K562 (cell line): ENCODE data around the gene LDB2. TPM values are rescaled to one million over a fixed set of nuclear protein-coding genes. Genes with fewer than 3 reads are reported as not detected.

Source experiments
- ATAC-seq: fragments of 200-7000 bp; cut with Tn5 transposase; 3 replicates; pipeline ENCODE4 v1.9.1; 2020; ENCODE audit warnings: moderate library complexity
- BruUV-seq: library from RNA; stranded (reverse); fragments of 400-500 nt; replicated peaks from 2 replicates; lab custom pipeline; 2021; lab: Mats Ljungman, UMichigan
- CTCF ChIA-PET: fragments of 300-600 bp; formaldehyde crosslinking; extraction: SDS; loops from one replicate; lab custom pipeline; 2021; ENCODE audit warnings: low intra/inter-chr PET ratio; lab: Yijun Ruan, JAX
- POLR2A ChIA-PET: fragments of 300-600, 350-650 bp; sonication (Branson Sonifier 250); formaldehyde crosslinking; extraction: SDS; loops from one replicate; lab custom pipeline; 2021; ENCODE audit warnings: antibody characterized with exemption, inconsistent platforms; lab: Yijun Ruan, JAX
- DNase-seq, 4 experiments: peaks; one replicate each; pipeline versions ENCODE4 v3.0.0 to v3.0.0-alpha.2; 2011 to 2018; ENCODE audit warnings: low spot score in 3 of 4, mixed read lengths in 3 of 4; ENCODE audit errors: extremely low read depth in 1 of 4
- FAIRE-seq: peaks from 2 replicates; lab custom pipeline; 2011; peaks lifted over from hg19 to GRCh38; lab: Jason Lieb, UNC
- H2AFZ ChIP-seq: 2 replicates; pipeline ENCODE4 v1.6.0; 2011; ENCODE audit warnings: low read depth, low read length, control low read depth, inconsistent platforms
- H3K27ac ChIP-seq: fragments of 200-600 bp; 3 replicates; pipeline ENCODE4 v1.8.0; 2011; ENCODE audit warnings: low read depth, mild to moderate bottlenecking, control low read depth, inconsistent platforms, low read length, moderate library complexity, mixed read lengths; ENCODE audit errors: extremely low read depth
- H3K27me3 ChIP-seq, 2 experiments: fragments of 300-600 bp in 1 of 2; 2 replicates in 1 of 2; 3 replicates in 1 of 2; pipeline versions ENCODE4 v1.6.0 to v1.8.0; 2011; ENCODE audit warnings: inconsistent platforms in 2 of 2, low read length in 2 of 2, mild to moderate bottlenecking in 1 of 2, mixed read lengths in 1 of 2, moderate library complexity in 1 of 2; ENCODE audit not compliant: control insufficient read depth in 2 of 2, insufficient read depth in 2 of 2
- H3K36me3 ChIP-seq: fragments of 300-600 bp; 3 replicates; pipeline ENCODE4 v1.8.0; 2011; ENCODE audit warnings: mild to moderate bottlenecking, low read length, inconsistent platforms; ENCODE audit not compliant: control insufficient read depth, insufficient read depth
- H3K4me1 ChIP-seq, 2 experiments: fragments of 200-600 bp in 1 of 2; replicated peaks in 1 of 2; 2 replicates in 1 of 2; 3 replicates in 1 of 2; pipeline versions ENCODE4 v1.5.1 to v1.8.0; 2011; ENCODE audit warnings: inconsistent platforms in 2 of 2, low read length in 2 of 2, mild to moderate bottlenecking in 1 of 2, mixed read lengths in 1 of 2, moderate library complexity in 1 of 2; ENCODE audit not compliant: control insufficient read depth in 2 of 2, insufficient read depth in 2 of 2
- H3K4me2 ChIP-seq: 2 replicates; pipeline ENCODE4 v1.6.1; 2011; ENCODE audit warnings: low read length, control low read depth, inconsistent platforms, mixed read lengths; ENCODE audit not compliant: insufficient read depth
- H3K4me3 ChIP-seq: fragments of 200-600 bp; sonication (generic), shearing (Covaris generic); 2 replicates; pipeline ENCODE4 v1.5.1; 2016; ENCODE audit warnings: control low read depth, inconsistent platforms
- H3K79me2 ChIP-seq: fragments of 200-600 bp; 3 replicates; pipeline ENCODE4 v1.8.0; 2011; ENCODE audit warnings: low read length, inconsistent platforms; ENCODE audit not compliant: control insufficient read depth, insufficient read depth
- H3K9ac ChIP-seq, 2 experiments: 2 replicates each; pipeline versions ENCODE4 v1.6.0 to v1.6.1; 2011; ENCODE audit warnings: low read depth in 2 of 2, low read length in 2 of 2, control low read depth in 1 of 2, inconsistent platforms in 1 of 2, mild to moderate bottlenecking in 1 of 2, mixed read lengths in 1 of 2; ENCODE audit not compliant: insufficient read depth in 1 of 2
- H3K9me1 ChIP-seq: one replicate; pipeline ENCODE4 v1.6.0; 2011; ENCODE audit warnings: inconsistent platforms, mild to moderate bottlenecking, low read length, moderate library complexity; ENCODE audit not compliant: control insufficient read depth, insufficient read depth
- H3K9me3 ChIP-seq: replicated peaks from 2 replicates; pipeline ENCODE4 v1.5.1; 2011; ENCODE audit warnings: low read depth, low read length, inconsistent platforms; ENCODE audit not compliant: control insufficient read depth, insufficient read depth
- H4K20me1 ChIP-seq: replicated peaks from 2 replicates; pipeline ENCODE4 v1.6.1; 2011; ENCODE audit warnings: low read length, inconsistent platforms, mixed read lengths; ENCODE audit not compliant: control insufficient read depth, insufficient read depth
- ARID1B ChIP-seq: fragments of 450-650 bp; IDR thresholded peaks from 2 replicates; pipeline ENCODE4 v1.6.1; 2016; ENCODE audit warnings: antibody characterized with exemption, mild to moderate bottlenecking, inconsistent platforms
- ARID4B ChIP-seq: sonication (generic); formaldehyde crosslinking; IDR thresholded peaks from 2 replicates; pipeline ENCODE4 v1.8.0; 2022; ENCODE audit warnings: mild to moderate bottlenecking, missing genetic modification reagents
- RNF2 ChIP-seq: sonication (generic); IDR thresholded peaks from 2 replicates; pipeline ENCODE4 v1.6.1; 2016
- WGBS: fragments of 100-300 bp; shearing (Covaris generic); methylation state at CpG from one replicate; pipeline ENCODE4 v1.1.6; 2016; ENCODE audit warnings: low coverage, mixed read lengths; ENCODE audit not compliant: insufficient coverage; ENCODE audit errors: missing lambda C conversion rate; 5-methylcytosine and 5-hydroxymethylcytosine counted together
- in situ Hi-C: fragments of 300-500 bp; cut with MboI; formaldehyde crosslinking; loops from 4 replicates; pipeline ENCODE4 v1.15.0; 2018; ENCODE audit warnings: inconsistent platforms, mixed read lengths
- intact Hi-C: fragments of 100-400 bp; cut with micrococcal nuclease; formaldehyde crosslinking; loops from 2 replicates; pipeline ENCODE4 v1.14.2; 2022
- polyA plus RNA-seq, 8 experiments: library from polyadenylated mRNA; depleted of rRNA in 4 of 8; stranded (reverse) in 5 of 8; unstranded in 3 of 8; fragments of >200 nt; fragmentation: Nextera tagmentation in 2 of 8; fragmentation: Illumina TruSeq in 1 of 8; extraction: Ambion mirVana in 2 of 8; extraction: Trizol in 1 of 8; gene quantifications; 2 replicates each; pipeline versions ENCODE4 v1.2.1 to v1.2.3, GENCODE V29; 2011 to 2014; ENCODE audit warnings: inconsistent platforms in 1 of 8, missing spikeins in 1 of 8
- total RNA-seq, 7 experiments: library from RNA; depleted of rRNA in 6 of 7; stranded (reverse); fragments of >200 nt in 6 of 7; fragmentation: Illumina TruSeq in 2 of 7; extraction: Trizol in 2 of 7; gene quantifications; 2 replicates each; pipeline versions ENCODE4 v1.2.1 to v1.2.3, GENCODE V29; 2011 to 2021; ENCODE audit warnings: low replicate concordance in 1 of 7

Gene LDB2
- total and polyA plus RNA-seq, 9 of the 15 experiments (the other 6 are each of a cell fraction or from before 2014, with no cell fraction given): 0.10 to 0.20 TPM; not detected in 7

- no peaks in the 10 kb centered on the region for H3K79me2 ChIP-seq
- H3K36me3 ChIP-seq: no peaks in the 10 kb centered on the region
- ChIA-PET CTCF (no interaction called here), POLR2A (interaction anchor here (0.6 kb wide), 1 partner anchor 46 kb away, joined by 3 read pairs; no protein-coding TSS in a partner anchor)
- H4K20me1 ChIP-seq: no peaks in the 10 kb centered on the region
- BruUV-seq: no TSS peak
- H3K9ac ChIP-seq: no peak overlapping the region
- no peaks in the 10 kb centered on the region for H3K4me1 ChIP-seq
- no peaks in the 10 kb centered on the region for H3K9me1 ChIP-seq
- FAIRE-seq (no peak), DNase-seq (no peak), ATAC-seq (no peak)
- H3K4me2 ChIP-seq: no peak overlapping the region
- no peak overlapping the region for H3K27ac ChIP-seq
- H3K4me3 ChIP-seq: no peak overlapping the region
- no peaks in the 10 kb centered on the region for H3K9me3 ChIP-seq
- H3K27me3 ChIP-seq: no peaks in the 10 kb centered on the region
- intact Hi-C loops (no loop called here), in situ Hi-C loops (no loop called here)
- TF ChIP-seq ARID1B (no peak), ARID4B (no peak), RNF2 (no peak)
- H2AFZ ChIP-seq: no peak overlapping the region
- WGBS: 2% methylated on average over 4 of the region's 4 CpGs
Observed at GRCh38 chr4:16636912-16637630, 261.4 kb downstream of the LDB2 start.
